Kidney tubule cell (primary cell): ENCODE results near the gene PRDM5.

Source experiments
- DNase-seq: peaks from one replicate; pipeline ENCODE4 v3.0.0-alpha.2; 2018; ENCODE audit warnings: low spot score

PRDM5 gene

GRCh38 chr4:120922381-120923206 is at the start of gene PRDM5:
Gene PRDM5 (minus strand): TSS chr4:120922726. CDS start chr4:120922608, 118 bp downstream.
- peak; percentile 47 for DNase-seq

- DNase-seq: no peak
Measured at GRCh38 chr4:120971884-120972283, 49.4 kb upstream of the PRDM5 start.

GRCh38 chr4:120965938-120966337 is 43.4 kb upstream of the PRDM5 start:
- DNase-seq: no peak

- no peak for DNase-seq
Measured at GRCh38 chr4:120964596-120964995, 42.1 kb upstream of the PRDM5 start.

GRCh38 chr4:120963449-120963848 is 40.9 kb upstream of the PRDM5 start:
- no peak for DNase-seq

- no peak for DNase-seq
Measured at GRCh38 chr4:120960656-120961267, 38.2 kb upstream of the PRDM5 start.

- no peak for DNase-seq
Measured at GRCh38 chr4:120948382-120948781, 25.9 kb upstream of the PRDM5 start.

GRCh38 chr4:120942776-120943175 is 20.2 kb upstream of the PRDM5 start:
- no peak for DNase-seq

- no peak for DNase-seq
Measured at GRCh38 chr4:120940547-120940946, 18.0 kb upstream of the PRDM5 start.

GRCh38 chr4:120939693-120940092 is 17.2 kb upstream of the PRDM5 start:
- DNase-seq: no peak

- DNase-seq: no peak
Measured at GRCh38 chr4:120929847-120930246, 7.3 kb upstream of the PRDM5 start.

- no peak for DNase-seq
Measured at GRCh38 chr4:120927801-120928409, 5.4 kb upstream of the PRDM5 start.

GRCh38 chr4:120926358-120927025 is 4.0 kb upstream of the PRDM5 start:
- DNase-seq: no peak

- DNase-seq: no peak
Measured at GRCh38 chr4:120924931-120925330, 2.4 kb upstream of the PRDM5 start.

- DNase-seq: no peak
Measured at GRCh38 chr4:120923207-120923522, 639 bp upstream of the PRDM5 start.

GRCh38 chr4:120921456-120922380 is 808 bp downstream of the PRDM5 start:
- DNase-seq: peak; percentile 79

- no peak for DNase-seq
Measured at GRCh38 chr4:120920666-120921065, 1.9 kb downstream of the PRDM5 start.

- no peak for DNase-seq
Measured at GRCh38 chr4:120919358-120919757, 3.2 kb downstream of the PRDM5 start.

GRCh38 chr4:120918788-120919187 is 3.7 kb downstream of the PRDM5 start:
- no peak for DNase-seq

- DNase-seq: no peak
Measured at GRCh38 chr4:120918092-120918491, 4.4 kb downstream of the PRDM5 start.

GRCh38 chr4:120916937-120917336 is 5.6 kb downstream of the PRDM5 start:
- no peak for DNase-seq

GRCh38 chr4:120915336-120915735 is 7.2 kb downstream of the PRDM5 start:
- no peak for DNase-seq
